ENCODE results near the gene ABCF3. TPM values are rescaled to one million over a fixed set of nuclear protein-coding genes. Genes with fewer than 3 reads are reported as not detected.

Gene ABCF3
- total RNA-seq, 1 donor from 2014 or later: 86.7 TPM

- DNase-seq (no peak), ATAC-seq (ENCODE audit: low read depth) (no peak)
- CTCF ChIA-PET: interaction anchor here (0.6 kb wide), 1 partner anchor 302 kb away, joined by 5 read pairs; no protein-coding TSS in a partner anchor
- Mint-ChIP-seq H3K36me3 (ENCODE audit: low read depth) (no peaks in the 10 kb centered on the region), H3K27ac (no peak overlapping the region), H3K27me3 (peaks cover 13% of the 10 kb centered on the region), H3K9me3 (no peaks in the 10 kb centered on the region), H3K4me1 (no peaks in the 10 kb centered on the region), H3K4me3 (no peak overlapping the region)
- intact Hi-C loops (cut with micrococcal nuclease): no loop called here
- POLR2A ChIA-PET: no interaction called here
- no peak for TF ChIP-seq CTCF (IDR thresholded peaks at IDR 0.05)
Observed at GRCh38 chr3:184209146-184209923, 23.3 kb downstream of the ABCF3 start.

- Mint-ChIP-seq H3K9me3 (no peaks in the 10 kb centered on the region), H3K4me3 (no peak overlapping the region), H3K27ac (no peak overlapping the region), H3K27me3 (peaks cover 16% of the 10 kb centered on the region), H3K4me1 (no peaks in the 10 kb centered on the region), H3K36me3 (ENCODE audit: low read depth) (no peaks in the 10 kb centered on the region)
- DNase-seq (no peak), ATAC-seq (ENCODE audit: low read depth) (no peak)
- intact Hi-C loops (cut with micrococcal nuclease): no loop called here
- TF ChIP-seq CTCF (IDR thresholded peaks at IDR 0.05): no peak
- POLR2A ChIA-PET: no interaction called here
- CTCF ChIA-PET: interaction anchor here (1.1 kb wide), 1 partner anchor 17 kb away, joined by 3 read pairs; no protein-coding TSS in a partner anchor
Observed at GRCh38 chr3:184211297-184211696, 25.3 kb downstream of the ABCF3 start.

- intact Hi-C loops (cut with micrococcal nuclease): no loop called here
- no peak for TF ChIP-seq CTCF (IDR thresholded peaks at IDR 0.05)
- no peak for DNase-seq
- Mint-ChIP-seq H3K4me3 (no peak overlapping the region), H3K9me3 (no peaks in the 10 kb centered on the region), H3K27ac (no peak overlapping the region), H3K27me3 (peaks cover 12% of the 10 kb centered on the region), H3K36me3 (ENCODE audit: low read depth) (no peaks in the 10 kb centered on the region), H3K4me1 (no peaks in the 10 kb centered on the region)
- no peak for ATAC-seq (ENCODE audit: low read depth)
- CTCF ChIA-PET: interaction anchor here (1.1 kb wide), 1 partner anchor 16 kb away, joined by 3 read pairs; no protein-coding TSS in a partner anchor
- POLR2A ChIA-PET: no interaction called here
Observed at GRCh38 chr3:184211718-184212117, 25.7 kb downstream of the ABCF3 start.

GRCh38 chr3:184218814-184219213, 32.8 kb downstream of the ABCF3 start:
- no peak for TF ChIP-seq CTCF (IDR thresholded peaks at IDR 0.05)
- H3K9me3 Mint-ChIP-seq: no peaks in the 10 kb centered on the region
- CTCF ChIA-PET: interaction anchor here (1.5 kb wide), 1 partner anchor 9 kb away, joined by 4 read pairs; no protein-coding TSS in a partner anchor
- ATAC-seq (ENCODE audit: low read depth) (no peak), DNase-seq (no peak)
- POLR2A ChIA-PET: interaction anchor here (0.6 kb wide), 1 partner anchor 156 kb away, joined by 4 read pairs; no protein-coding TSS in a partner anchor
- H3K36me3 Mint-ChIP-seq (ENCODE audit: low read depth): no peaks in the 10 kb centered on the region
- H3K4me1 Mint-ChIP-seq: no peaks in the 10 kb centered on the region
- no peak overlapping the region for H3K27ac Mint-ChIP-seq
- intact Hi-C loops (cut with micrococcal nuclease): no loop called here
- H3K4me3 Mint-ChIP-seq: no peak overlapping the region
- peaks cover 16% of the 10 kb centered on the region for H3K27me3 Mint-ChIP-seq

GRCh38 chr3:184222521-184222920, 36.5 kb downstream of the ABCF3 start:
- Mint-ChIP-seq H3K4me1 (no peaks in the 10 kb centered on the region), H3K27me3 (peaks cover 22% of the 10 kb centered on the region), H3K36me3 (ENCODE audit: low read depth) (no peaks in the 10 kb centered on the region), H3K9me3 (no peaks in the 10 kb centered on the region), H3K27ac (no peak overlapping the region), H3K4me3 (no peak overlapping the region)
- ChIA-PET POLR2A (no interaction called here), CTCF (no interaction called here)
- intact Hi-C loops (cut with micrococcal nuclease): no loop called here
- no peak for TF ChIP-seq CTCF (IDR thresholded peaks at IDR 0.05)
- ATAC-seq (ENCODE audit: low read depth) (no peak), DNase-seq (no peak)

Data from activated B cell treated with CpG ODN at 0.5 μM for 24 hours (primary cell).